Left renal cortex interstitium (tissue), 4 donors: ENCODE results near the gene COL4A1. TPM values are rescaled to one million over a fixed set of nuclear protein-coding genes. Genes with fewer than 3 reads are reported as not detected.

Experiments
- DNase-seq, 4 donors: peaks; one replicate each; pipeline ENCODE4 v3.0.0-alpha.2; 2013; ENCODE audit warnings: low read depth in 4 of 4, low spot score in 2 of 4, missing footprints in 1 of 4
- polyA plus RNA-seq, 4 donors: library from polyadenylated mRNA; unstranded; fragments of 120-200 nt; gene quantifications; one replicate each; pipeline ENCODE4 v1.2.1, GENCODE V29; 2013; ENCODE audit not compliant: insufficient read length in 4 of 4

Gene COL4A1
- polyA plus RNA-seq, 4 donors = 518 to 626 (median 569) TPM

DNA sequence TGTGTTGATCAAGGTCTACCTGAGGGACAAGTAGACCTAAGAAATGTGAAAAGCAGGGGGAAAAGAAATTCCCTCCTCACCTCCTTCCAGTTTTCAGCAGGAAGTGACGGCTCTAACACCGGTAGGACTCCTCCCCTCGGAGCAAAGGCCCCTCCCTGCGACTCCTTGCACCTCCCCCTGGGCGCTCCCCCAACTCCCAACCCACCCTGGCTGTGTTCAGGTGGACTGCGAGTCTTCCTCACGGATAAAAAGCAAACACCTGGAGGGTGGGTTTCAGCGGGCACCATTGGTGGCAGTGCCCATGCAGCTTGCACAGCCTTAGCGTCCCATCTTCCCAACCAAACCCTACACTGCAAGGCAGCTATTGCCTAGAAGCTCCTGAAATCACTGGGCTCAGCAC lies 124.5 kb downstream of the COL4A1 start:
- no peak for DNase-seq

DNA sequence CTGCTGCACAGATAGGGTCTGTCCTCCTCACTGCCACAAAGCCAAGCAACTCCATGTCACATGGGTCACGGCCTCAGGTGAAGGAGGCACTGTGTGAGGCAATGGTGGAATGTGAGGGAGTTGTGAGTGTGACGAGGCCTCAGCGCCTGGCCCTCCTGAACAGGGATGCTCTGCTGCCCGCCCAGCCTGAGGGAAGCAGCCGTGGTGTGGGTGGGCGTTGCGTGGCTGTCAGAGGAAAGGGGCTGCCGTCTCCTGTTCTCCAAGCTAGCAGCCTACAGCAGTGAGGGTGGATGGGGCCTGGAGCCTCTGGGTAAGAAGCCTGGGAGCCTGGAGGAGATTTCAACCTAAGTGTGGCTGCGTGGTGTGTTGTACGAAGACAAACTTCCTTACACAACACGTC lies 125.0 kb downstream of the COL4A1 start:
- DNase-seq = no peak

DNA sequence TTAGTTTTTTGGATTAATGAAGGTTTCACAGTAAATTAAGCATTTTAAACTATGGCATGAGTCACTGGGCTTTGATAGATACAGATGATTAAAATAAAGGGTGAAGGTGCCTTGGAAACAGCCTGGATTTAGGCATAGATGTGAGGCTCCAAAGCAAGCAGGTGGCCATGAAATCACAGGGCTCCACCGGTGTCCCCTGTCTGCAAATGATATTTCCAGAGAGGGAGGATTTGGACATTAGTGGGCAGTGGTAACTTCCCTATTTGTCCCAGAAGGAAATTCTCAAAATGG lies 127.2 kb downstream of the COL4A1 start:
- DNase-seq = no peak

DNA sequence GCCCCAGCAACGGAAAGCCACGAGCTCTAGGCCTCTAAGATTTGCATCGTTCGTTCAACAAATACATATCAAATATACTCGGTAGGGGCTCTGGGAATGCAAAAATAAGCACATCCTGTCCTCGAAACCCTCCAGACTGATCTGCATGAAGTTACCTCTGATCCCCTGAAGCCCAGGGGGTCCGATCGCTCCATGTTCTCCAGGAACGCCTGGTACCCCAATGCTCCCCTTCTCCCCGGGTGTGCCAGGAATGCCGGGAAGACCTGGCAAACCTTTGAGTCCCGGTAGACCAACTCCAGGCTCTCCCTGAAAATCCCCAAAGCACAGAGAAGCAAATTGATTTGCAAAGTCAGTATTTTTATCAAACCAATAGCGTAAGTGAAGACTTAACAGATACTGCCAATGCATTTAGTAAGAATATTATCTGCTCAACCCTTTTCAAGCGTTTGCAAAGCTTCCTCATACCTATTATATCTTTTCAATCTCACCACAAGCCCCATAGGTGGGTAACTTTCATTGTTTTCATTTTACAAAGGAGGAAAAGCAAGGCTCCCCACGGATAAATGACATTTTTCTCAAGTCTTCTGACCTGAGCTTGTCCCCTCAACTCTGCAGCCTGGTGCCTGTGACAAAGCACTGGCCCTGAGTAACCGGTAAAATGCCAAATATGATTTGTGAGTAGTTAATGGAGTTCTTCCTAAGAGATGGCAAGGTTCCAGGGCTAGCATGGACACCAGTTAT lies 127.7 kb downstream of the COL4A1 start:
- DNase-seq = no peak

DNA sequence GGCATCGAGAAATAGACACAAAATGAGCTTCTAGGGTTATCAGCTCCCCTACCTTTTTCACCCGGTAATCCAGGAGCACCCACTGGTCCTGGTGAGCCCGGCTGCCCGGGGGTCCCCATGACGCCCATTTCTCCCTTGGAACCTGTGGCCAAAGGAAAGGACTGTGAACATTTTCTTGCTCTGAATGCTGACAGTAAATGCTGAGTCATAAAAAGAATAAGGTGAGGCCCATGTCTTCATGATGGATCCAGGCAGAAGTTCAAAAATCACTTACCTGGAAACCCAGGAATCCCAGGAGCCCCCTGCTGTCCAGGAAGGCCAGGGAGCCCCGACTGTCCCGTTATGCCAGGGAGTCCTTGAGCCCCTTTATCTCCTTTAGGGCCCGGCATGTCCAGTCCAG lies 129.2 kb downstream of the COL4A1 start:
- DNase-seq = no peak

DNA sequence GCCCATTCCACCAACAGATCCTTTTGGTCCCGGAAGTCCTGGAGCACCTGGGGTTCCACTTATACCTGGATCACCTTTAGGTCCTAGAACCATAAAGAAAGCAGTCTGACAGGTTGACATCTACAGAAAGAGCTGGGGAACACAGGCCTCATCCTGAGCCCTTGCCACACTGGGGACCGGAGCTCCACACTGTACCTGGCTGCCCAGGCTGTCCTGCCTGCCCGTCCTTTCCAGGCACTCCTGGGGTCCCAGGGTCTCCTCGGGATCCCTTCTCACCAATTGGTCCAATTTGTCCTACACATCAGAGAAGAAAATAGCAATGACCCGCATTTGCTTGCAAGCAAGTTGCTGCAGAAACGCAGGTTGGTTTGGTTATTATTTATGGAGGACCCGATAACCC lies 130.5 kb downstream of the COL4A1 start:
- DNase-seq = no peak

DNA sequence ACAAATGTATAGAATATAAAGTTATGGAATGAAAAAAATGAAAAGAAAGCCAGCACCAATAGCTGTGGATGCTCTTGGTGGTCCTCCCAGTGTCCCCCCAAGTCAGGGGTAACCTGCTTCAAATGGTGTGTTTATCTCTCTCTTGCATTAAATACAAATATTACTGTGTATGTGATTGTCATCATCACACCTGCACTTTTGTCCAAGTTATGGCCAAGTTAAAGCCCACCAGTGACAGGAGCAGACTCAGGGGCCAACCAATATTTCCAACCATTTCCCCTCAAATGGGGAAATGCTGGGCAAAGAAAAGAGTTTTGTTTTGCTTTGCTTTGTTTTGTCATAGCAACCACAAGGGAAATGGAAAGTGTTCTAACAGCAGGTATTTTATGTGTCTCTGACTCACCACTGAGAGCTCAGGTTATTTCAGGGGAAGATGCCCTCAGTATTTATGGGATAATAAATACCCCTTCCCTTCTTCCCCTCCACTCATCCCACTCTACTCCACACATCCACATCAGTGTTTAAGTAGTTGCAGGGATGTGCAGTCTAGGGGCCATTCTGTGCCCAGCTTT lies 133.6 kb downstream of the COL4A1 start:
- DNase-seq = no peak

DNA sequence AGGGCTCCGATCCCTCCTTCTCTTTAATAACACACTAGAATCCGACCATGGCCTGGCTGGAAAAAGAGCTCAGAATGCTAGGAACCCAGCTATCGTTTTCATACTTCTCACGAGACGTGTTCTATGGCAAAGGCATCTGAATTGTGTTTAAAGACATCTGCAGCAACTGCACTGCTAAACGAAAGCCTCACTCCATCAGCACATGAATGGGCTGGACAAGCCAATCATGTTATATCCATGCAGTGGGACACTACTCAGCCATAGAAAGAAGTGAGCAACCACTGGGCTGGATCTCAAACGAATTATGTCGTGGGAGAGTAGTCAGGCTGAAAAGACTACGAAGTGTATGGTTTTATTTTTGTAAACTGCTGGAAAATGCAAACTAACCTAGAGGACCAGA lies 136.1 kb downstream of the COL4A1 start:
- no peak for DNase-seq

DNA sequence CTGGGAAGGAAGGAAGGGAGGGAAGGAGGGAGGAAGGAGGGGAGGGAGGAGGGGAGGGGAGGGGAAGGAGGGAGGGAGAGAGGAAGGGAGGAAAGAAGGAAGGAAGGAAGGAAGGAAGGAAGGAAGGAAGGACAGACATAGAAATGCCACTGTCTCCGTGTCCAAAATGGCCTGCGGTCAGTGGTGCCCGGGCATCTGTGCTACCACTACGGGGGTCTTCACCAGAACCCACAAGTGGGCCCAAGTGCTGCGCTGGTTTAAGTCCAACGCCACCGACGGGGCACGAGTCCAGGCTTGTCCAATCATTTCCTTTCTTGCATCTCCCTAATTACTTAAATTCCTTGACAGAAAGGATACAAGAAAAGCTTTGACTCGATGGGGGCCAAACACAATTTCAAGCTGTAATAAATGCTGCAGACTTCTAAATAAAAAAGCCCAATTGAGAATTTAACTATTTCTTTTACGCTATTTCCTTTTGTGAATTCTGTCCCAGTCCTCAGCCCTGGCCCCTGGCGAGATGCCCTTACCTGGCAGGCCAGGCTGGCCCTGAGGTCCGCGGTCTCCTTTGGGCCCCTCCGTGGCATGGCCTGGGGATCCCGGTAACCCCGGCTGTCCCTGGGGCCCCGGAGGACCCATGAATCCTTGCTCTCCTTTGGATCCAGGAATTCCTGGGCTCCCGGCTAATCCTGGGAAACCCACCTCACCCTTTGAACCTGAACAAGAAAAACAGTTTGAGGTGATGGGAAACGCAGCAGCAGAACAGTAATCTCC lies 136.8 kb downstream of the COL4A1 start:
- DNase-seq = no peak

DNA sequence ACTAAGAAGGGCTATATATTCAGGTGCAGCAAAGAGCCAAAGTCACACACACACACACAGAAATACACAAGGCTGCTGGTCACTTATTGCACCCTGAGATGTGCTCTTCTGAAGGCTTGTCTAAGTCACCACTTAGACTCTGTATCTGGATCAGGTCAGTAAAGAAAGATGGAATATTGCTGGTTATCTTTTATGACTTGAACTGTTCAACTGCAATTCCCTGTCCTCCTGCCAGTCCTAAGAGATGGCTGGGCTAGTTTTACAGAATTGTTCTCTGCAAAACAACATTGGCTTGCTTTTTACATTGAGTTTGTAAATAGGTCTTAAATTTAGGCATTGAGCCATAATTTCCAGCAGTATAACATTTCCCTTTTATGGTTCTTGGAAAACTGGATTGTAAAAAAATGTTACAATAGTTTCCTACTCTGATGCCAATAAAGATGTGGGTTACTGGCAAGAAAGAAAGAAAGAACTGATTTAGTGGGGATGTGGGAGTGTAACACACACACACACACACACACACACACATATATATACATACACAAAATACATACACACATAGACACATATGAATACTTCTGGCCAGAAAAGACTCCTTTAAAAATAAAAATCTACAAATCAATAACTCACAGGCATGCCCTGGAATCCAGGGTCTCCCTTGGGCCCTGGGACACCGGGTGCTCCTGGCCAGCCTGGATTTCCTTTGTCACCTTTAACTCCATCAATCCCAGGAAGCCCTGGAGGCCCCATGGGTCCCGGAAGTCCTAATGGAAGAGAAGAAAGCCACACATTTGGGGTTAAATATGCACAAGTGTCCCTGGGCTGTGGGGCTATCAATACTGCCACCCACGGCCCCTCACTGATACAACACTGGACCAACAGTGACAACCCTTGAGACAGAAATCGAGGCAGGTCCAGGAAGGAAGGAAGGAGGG lies 137.7 kb downstream of the COL4A1 start:
- DNase-seq = no peak

DNA sequence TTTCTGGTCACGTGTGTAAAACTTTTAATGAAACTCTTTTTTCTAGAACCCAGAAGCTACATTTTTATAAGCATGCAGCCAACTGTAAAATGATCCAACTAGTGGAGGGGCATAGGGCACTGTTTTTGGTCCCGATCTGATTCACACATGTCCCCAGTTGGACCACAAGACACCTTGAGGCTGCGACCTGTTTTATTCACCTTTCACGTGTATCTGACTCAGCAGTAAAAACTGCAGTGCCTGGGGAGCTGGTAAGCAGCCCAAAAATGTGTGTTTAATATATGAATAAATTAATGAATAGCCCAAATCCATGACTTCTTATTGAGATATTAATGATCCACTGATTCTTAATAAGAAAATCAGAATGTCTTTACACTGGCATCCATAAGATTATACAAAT lies 140.4 kb downstream of the COL4A1 start:
- no peak for DNase-seq

DNA sequence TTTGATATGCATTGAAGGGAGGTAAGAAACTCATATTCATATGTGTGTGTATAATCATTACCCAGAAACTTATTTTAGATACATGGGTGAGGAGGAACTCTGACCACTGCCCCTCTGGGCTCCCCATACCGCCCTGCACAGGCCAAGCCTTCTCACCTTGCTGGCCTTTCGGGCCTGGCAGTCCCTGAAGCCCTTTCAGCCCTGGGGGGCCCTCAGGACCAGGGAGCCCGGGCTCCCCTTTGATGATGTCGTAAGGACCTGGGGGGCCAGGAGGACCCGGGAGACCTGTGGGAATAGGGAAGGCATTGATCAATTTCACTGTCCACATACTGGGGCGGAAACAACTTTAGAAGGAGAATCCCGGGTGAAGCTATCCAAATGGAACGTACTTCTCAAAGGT lies 142.3 kb downstream of the COL4A1 start:
- no peak for DNase-seq

DNA sequence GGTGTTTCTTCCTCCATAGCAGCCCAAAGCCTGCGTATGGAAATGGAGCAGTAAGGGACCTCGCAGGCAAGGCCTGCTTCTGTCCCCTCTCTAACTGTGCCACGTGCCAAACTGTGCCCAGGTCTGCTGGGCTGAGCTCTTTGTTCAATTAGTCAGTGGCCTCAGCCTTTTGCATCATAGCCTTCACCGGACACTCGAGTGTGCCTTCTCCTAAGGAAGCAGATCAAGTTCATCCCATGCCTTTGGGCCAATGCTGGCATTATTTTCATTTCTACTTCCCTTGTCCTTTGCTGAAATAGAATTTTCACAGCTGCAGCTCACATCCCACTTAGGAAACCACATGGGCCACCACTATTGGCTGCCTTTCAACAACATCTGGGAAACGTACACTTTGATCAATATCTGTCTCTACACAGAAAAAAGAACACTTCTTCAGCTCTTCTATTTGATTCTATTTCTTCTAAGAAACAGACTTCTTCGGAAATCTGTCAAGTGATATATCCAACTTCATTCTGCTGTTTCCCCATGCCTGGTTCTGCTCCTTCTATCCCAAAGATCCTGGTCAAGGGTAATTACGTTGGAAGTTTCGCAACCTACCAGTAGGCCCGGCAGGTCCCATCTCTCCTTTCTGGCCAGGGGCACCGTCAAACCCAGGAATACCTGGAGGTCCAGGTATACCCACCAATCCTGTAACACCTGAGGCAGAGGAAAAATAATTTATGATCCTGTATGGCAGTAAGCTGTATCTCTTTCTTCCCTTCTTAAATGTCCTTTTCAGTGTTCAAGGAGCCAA lies 143.9 kb downstream of the COL4A1 start:
- no peak for DNase-seq

DNA sequence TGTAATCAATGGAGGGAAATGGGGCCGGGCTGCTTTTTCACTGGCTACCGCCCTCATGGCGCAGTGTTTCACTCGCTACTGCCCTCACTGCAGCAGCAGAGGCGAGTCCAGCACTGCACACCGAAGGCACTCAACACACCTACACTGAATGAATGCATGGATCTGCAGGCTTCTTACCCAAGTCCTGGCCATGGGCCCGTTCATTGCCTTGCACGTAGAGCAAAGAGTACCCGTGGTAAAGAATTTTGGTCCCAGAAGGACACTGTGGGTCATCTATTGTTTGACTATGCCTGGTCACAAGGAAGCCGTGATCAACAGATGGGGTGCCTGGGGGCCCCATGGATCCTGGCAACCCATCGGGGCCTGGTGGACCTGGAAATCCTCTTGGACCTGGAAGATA lies 144.9 kb downstream of the COL4A1 start:
- DNase-seq = no peak

DNA sequence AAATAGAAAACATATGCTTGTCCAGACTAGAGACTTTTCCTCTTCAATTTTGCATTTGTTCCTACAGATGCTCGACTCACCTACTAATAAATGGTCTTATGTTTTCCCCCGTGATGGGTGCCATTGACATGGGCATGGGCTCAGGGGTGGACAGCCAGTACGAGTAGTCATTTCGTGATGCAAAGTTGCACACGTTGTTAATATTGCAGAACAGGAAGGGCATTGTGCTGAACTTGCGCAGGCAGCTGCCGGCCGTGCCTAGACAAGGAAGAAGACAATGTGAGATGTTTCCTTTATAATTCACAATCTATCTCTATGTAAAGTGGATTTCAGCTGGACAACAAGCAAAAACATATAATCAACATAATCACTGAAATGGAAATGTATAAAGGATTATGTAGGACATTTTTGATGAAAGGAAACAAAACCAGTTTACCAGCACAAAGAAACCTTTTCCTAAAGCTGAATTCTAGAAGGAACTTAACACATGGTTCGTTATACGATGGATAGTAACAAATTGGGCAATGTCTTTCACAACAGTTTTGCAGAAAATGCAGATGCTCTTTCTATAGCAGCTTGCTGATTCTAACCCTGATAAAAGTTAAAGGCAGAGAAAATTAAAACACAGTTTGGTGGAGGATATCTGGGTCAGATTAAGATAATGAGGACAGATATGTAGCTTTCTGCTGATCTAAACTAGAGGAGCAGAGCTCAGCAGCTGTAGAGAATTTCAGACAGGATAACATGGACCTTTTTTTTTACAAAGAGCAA lies 145.7 kb downstream of the COL4A1 start:
- no peak for DNase-seq

DNA sequence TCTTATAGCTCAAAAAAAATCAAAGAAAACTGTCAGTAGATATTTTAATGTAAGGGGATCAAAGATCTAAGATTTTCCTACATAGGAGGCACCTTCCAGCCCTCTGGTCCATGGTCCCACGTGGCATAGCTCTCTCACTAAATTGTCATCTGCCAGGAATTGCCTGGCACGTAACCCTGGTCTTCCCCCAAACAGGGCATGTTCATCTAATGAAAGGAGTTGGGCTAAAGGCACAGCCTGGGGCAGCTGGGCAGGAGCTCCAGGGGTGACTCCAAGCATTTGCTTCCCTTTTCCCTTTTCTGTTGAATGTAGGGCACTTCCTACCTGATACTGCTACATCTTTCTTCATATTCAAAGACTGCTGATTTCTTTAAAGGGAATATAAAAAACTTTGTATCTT lies 148.7 kb downstream of the COL4A1 start:
- no peak for DNase-seq

DNA sequence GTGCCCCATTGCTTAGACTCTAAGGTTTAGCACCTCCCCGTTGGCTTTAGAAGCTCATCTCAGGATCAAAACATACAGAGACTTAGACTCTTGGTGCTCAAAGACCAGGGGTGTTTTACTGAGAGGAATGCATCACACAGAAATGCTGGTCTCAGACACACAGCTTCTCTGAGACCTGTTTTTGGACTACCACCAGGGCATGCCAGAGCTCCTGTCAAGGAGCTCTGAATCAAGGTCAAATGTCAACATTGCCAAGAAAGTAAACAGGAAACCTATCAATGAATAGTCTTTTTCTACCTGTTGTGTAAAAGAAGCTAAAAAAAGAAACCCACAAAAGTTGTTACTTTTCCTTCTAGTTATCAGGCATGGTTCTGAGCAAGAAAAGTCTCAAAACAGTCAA lies 149.2 kb downstream of the COL4A1 start:
- no peak for DNase-seq

DNA sequence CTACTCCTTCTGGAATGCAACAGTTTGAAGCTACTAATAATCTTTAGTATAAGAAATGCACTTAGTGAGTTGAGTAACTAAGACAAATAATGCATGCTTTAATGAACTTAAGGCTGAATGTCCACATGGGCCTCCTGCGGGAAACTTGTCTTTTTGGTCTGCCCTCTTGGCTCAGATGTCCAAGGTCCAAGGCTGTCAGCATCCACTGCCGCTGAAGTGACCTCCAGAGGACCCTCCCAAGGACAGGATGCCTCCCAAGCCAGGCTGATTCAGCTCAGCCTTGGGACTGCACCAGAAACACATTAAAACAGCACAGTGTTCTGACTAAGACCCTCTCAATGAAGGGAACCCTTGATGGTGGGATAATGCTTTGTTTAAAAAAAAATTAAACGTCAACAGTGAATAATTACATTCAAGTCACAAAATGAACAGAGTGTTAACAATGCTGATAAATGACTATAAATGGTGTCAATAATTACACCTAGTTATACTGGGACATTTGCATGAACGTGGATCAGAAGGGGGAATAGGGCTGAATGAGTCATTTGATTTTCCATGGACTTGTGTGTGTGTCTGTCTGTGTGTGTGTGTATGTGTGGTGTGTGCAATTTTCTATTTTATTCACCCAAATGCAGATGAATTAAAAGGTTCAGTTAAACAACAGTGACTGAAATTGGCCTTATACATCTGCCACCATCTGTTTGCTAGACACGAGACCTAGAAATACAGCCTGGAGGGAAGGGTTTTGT lies 150.5 kb downstream of the COL4A1 start:
- DNase-seq = no peak

DNA sequence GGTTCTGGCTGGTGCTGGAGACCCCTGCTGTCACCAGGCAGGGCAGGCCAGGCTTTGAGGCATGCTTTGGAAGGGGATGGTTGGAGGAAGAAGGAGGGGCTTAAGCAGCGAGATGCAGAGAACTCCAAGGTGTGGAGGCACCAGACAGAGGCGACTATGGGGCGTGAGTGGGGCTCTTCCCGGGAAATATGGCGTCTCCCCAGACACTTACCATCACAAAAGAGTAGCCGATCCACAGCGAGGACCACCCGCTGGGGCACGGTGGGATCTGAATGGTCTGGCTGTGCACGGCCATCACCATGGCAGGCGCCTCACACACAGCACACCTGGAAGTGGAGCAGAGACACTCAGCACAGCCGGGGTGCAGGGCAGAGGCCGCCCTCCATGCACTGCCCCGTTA lies 151.9 kb downstream of the COL4A1 start:
- DNase-seq = no peak
